Endothelial cell of umbilical vein (primary cell): ENCODE data around the gene CCHCR1. TPM values are rescaled to one million over a fixed set of nuclear protein-coding genes. Genes with fewer than 3 reads are reported as not detected.

Experiments
- BruUV-seq: library from RNA; stranded (reverse); fragments of 400-500 nt; replicated peaks from 2 replicates; lab custom pipeline; 2021; lab: Mats Ljungman, UMichigan
- CTCF ChIA-PET: fragments of 300-600, 350-600 bp; sonication (Branson Sonifier 250); formaldehyde crosslinking; loops from one replicate; lab custom pipeline; 2021; ENCODE audit warnings: antibody characterized with exemption, inconsistent platforms; lab: Charles Lee
- POLR2A ChIA-PET: fragments of 300-600, 350-600 bp; sonication (Branson Sonifier 250); formaldehyde crosslinking; loops from one replicate; lab custom pipeline; 2021; ENCODE audit warnings: antibody characterized with exemption, inconsistent platforms; lab: Charles Lee
- DNase-seq: peaks from one replicate; pipeline ENCODE4 v3.0.0-alpha.2; 2011; ENCODE audit warnings: low read depth, low spot score
- FAIRE-seq: peaks from 2 replicates; lab custom pipeline; 2011; peaks lifted over from hg19 to GRCh38; lab: Jason Lieb, UNC
- H2AFZ ChIP-seq: 2 replicates; pipeline ENCODE4 v1.6.0; 2012; ENCODE audit warnings: low read depth, low read length, control low read depth, inconsistent platforms
- H3K27ac ChIP-seq: 2 replicates; pipeline ENCODE4 v1.5.1; 2011; ENCODE audit warnings: low read depth, mild to moderate bottlenecking, control low read depth, low read length, moderate library complexity; ENCODE audit not compliant: insufficient read depth
- H3K27me3 ChIP-seq, 2 experiments: 2 replicates each; pipeline versions ENCODE4 v1.6.0 to v1.6.1; 2011; ENCODE audit warnings: low read length in 2 of 2, mixed read lengths in 1 of 2; ENCODE audit not compliant: control insufficient read depth in 2 of 2, insufficient read depth in 2 of 2
- H3K36me3 ChIP-seq, 2 experiments: 2 replicates in 1 of 2; 3 replicates in 1 of 2; pipeline ENCODE4 v1.5.1; 2011; ENCODE audit warnings: low read length in 2 of 2, mild to moderate bottlenecking in 1 of 2, moderate library complexity in 1 of 2; ENCODE audit not compliant: control insufficient read depth in 2 of 2, insufficient read depth in 2 of 2; ENCODE audit errors: extremely low read depth in 1 of 2
- H3K4me1 ChIP-seq: 3 replicates; pipeline ENCODE4 v1.5.1; 2011; ENCODE audit warnings: mild to moderate bottlenecking, low read length; ENCODE audit not compliant: control insufficient read depth, insufficient read depth; ENCODE audit errors: extremely low read depth
- H3K4me2 ChIP-seq: 2 replicates; pipeline ENCODE4 v1.6.1; 2011; ENCODE audit warnings: low read length, control low read depth, mixed read lengths; ENCODE audit not compliant: insufficient read depth
- H3K4me3 ChIP-seq, 3 experiments: fragments of 200-600 bp in 1 of 3; sonication (generic), shearing (Covaris generic) in 1 of 3; replicated peaks in 1 of 3; 2 replicates each; pipeline ENCODE4 v1.5.1; 2011 to 2016; ENCODE audit warnings: control low read depth in 3 of 3, low read length in 3 of 3, mild to moderate bottlenecking in 2 of 3, inconsistent platforms in 1 of 3, low read depth in 1 of 3, moderate library complexity in 1 of 3; ENCODE audit not compliant: insufficient read depth in 1 of 3
- H3K79me2 ChIP-seq: 2 replicates; pipeline ENCODE4 v1.6.0; 2012; ENCODE audit warnings: low read length, inconsistent platforms; ENCODE audit not compliant: control insufficient read depth, insufficient read depth
- H3K9ac ChIP-seq: replicated peaks from 2 replicates; pipeline ENCODE3; 2011; ENCODE audit warnings: low read length, control low read depth; ENCODE audit not compliant: insufficient read depth; ENCODE audit errors: extremely low read depth
- H3K9me1 ChIP-seq: replicated peaks from 3 replicates; pipeline ENCODE4 v1.6.0; 2011; ENCODE audit warnings: mild to moderate bottlenecking, low read length; ENCODE audit not compliant: control insufficient read depth, insufficient read depth; ENCODE audit errors: extremely low read depth
- H3K9me3 ChIP-seq: replicated peaks from 2 replicates; pipeline ENCODE4 v1.5.1; 2012; ENCODE audit warnings: low read length, inconsistent platforms; ENCODE audit not compliant: control insufficient read depth, insufficient read depth
- H4K20me1 ChIP-seq: replicated peaks from 2 replicates; pipeline ENCODE3; 2011; ENCODE audit warnings: mild to moderate bottlenecking, low read length; ENCODE audit not compliant: control insufficient read depth, insufficient read depth; ENCODE audit errors: extremely low read depth
- EZH2 ChIP-seq: IDR thresholded peaks from 2 replicates; pipeline ENCODE4 v1.6.1; 2012; ENCODE audit warnings: borderline replicate concordance, low read depth, mild to moderate bottlenecking, moderate library complexity, low read length, inconsistent platforms; ENCODE audit not compliant: severe bottlenecking
- FOS ChIP-seq: IDR thresholded peaks from 2 replicates; pipeline ENCODE4 v1.6.1; 2011; ENCODE audit warnings: mild to moderate bottlenecking, low read length, moderate library complexity, borderline replicate concordance; ENCODE audit not compliant: insufficient read depth
- GATA2 ChIP-seq: IDR thresholded peaks from 2 replicates; pipeline ENCODE4 v1.7.0; 2011; ENCODE audit warnings: low read depth, mild to moderate bottlenecking, moderate library complexity, mixed read lengths, low read length; ENCODE audit not compliant: insufficient read length, insufficient read depth
- JUN ChIP-seq: IDR thresholded peaks from 2 replicates; pipeline ENCODE4 v1.6.1; 2011; ENCODE audit warnings: borderline replicate concordance, low read depth; ENCODE audit not compliant: insufficient read length, insufficient read depth
- MYC ChIP-seq: IDR thresholded peaks from one replicate; pipeline ENCODE4 v1.6.1; 2011; ENCODE audit warnings: mild to moderate bottlenecking, low read depth, low read length
- POLR2A ChIP-seq: IDR thresholded peaks from 2 replicates; pipeline ENCODE4 v1.6.1; 2012; ENCODE audit warnings: low read depth, mild to moderate bottlenecking, control low read depth, low read length
- POLR2AphosphoS5 ChIP-seq: IDR thresholded peaks from 2 replicates; pipeline ENCODE4 v1.6.1; 2012; ENCODE audit warnings: low read depth, mild to moderate bottlenecking, control low read depth, low read length, moderate library complexity; ENCODE audit not compliant: insufficient read depth
- dilution Hi-C: fragments of 300-500 bp; cut with MboI; formaldehyde crosslinking; loops from one replicate; pipeline ENCODE4 v1.15.0; 2019; ENCODE audit warnings: low sequenced_read_pairs; ENCODE audit not compliant: extremely low pct_ligation_motif_present
- intact Hi-C: fragments of 100-400 bp; cut with micrococcal nuclease; formaldehyde crosslinking; loops from one replicate; pipeline ENCODE4 v1.10.0; 2022
- polyA plus RNA-seq, 4 experiments: library from polyadenylated mRNA; depleted of rRNA in 3 of 4; stranded (reverse) in 3 of 4; unstranded in 1 of 4; fragments of >200 nt; gene quantifications; 2 replicates each; pipeline versions ENCODE4 v1.2.1 to v1.2.3, GENCODE V29; 2011 to 2012; ENCODE audit warnings: missing spikeins in 1 of 4
- total RNA-seq: library from RNA; stranded (reverse); gene quantifications from 2 replicates; pipeline ENCODE4 v1.2.3, GENCODE V29; 2021
- TF ChIP-seq, protein P1 (sequence below): IDR thresholded peaks from 2 replicates; pipeline ENCODE4 v1.6.1; 2011; ENCODE audit not compliant: insufficient read depth, insufficient read length
- TF ChIP-seq, protein P2 (sequence below), 2 donors: IDR thresholded peaks; 1 replicate in 1 of 2; 2 replicates in 1 of 2; pipeline ENCODE4 v1.5.1; 2011; ENCODE audit warnings: low read length in 2 of 2, mild to moderate bottlenecking in 2 of 2, moderate library complexity in 2 of 2, control low read depth in 1 of 2, inconsistent platforms in 1 of 2, low read depth in 1 of 2; ENCODE audit not compliant: insufficient read depth in 1 of 2; ENCODE audit errors: extremely low read depth in 1 of 2

The CCHCR1 gene
- total and polyA plus RNA-seq, 2 donors (not counting 3 experiments of a cell fraction or from before 2014, with no cell fraction given), result 12.8 to 23.2 TPM

GRCh38 chr6:31144296-31144969 lies 13.2 kb downstream of the CCHCR1 start:
- FAIRE-seq, result no peak
- intact Hi-C loops, result no loop called here
- Histone ChIP-seq H3K9me1 (no peaks in the 10 kb centered on the region), H3K4me3 (no peak overlapping the region), H3K4me2 (no peak overlapping the region), H4K20me1 (no peaks in the 10 kb centered on the region), H3K36me3 (peaks cover 0 to 11% of the 10 kb centered on the region in 2 experiments), H2AFZ (no peak overlapping the region), H3K9ac (no peak overlapping the region), H3K27ac (no peak overlapping the region), H3K79me2 (no peaks in the 10 kb centered on the region), H3K9me3 (no peaks in the 10 kb centered on the region), H3K27me3 (no peaks in the 10 kb centered on the region), H3K4me1 (peaks cover 7% of the 10 kb centered on the region)
- dilution Hi-C loops, result no loop called here
- ChIA-PET CTCF (interaction anchor here (1.6 kb wide), 1 partner anchor 48 kb away, joined by 6 read pairs; no protein-coding TSS in a partner anchor), POLR2A (interaction anchor here (0.6 kb wide), 1 partner anchor 47 kb away, joined by 5 read pairs; no protein-coding TSS in a partner anchor)
- no TSS peak for BruUV-seq
- DNase-seq, result no peak
- TF ChIP-seq, protein P1, sequence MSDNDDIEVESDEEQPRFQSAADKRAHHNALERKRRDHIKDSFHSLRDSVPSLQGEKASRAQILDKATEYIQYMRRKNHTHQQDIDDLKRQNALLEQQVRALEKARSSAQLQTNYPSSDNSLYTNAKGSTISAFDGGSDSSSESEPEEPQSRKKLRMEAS, result no peak
- TF ChIP-seq JUN (no peak), FOS (no peak), POLR2A (no peak), MYC (no peak), EZH2 (no peak), POLR2AphosphoS5 (no peak), GATA2 (no peak)
- TF ChIP-seq, protein P2, sequence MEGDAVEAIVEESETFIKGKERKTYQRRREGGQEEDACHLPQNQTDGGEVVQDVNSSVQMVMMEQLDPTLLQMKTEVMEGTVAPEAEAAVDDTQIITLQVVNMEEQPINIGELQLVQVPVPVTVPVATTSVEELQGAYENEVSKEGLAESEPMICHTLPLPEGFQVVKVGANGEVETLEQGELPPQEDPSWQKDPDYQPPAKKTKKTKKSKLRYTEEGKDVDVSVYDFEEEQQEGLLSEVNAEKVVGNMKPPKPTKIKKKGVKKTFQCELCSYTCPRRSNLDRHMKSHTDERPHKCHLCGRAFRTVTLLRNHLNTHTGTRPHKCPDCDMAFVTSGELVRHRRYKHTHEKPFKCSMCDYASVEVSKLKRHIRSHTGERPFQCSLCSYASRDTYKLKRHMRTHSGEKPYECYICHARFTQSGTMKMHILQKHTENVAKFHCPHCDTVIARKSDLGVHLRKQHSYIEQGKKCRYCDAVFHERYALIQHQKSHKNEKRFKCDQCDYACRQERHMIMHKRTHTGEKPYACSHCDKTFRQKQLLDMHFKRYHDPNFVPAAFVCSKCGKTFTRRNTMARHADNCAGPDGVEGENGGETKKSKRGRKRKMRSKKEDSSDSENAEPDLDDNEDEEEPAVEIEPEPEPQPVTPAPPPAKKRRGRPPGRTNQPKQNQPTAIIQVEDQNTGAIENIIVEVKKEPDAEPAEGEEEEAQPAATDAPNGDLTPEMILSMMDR (IDR thresholded peaks at IDR 0.05; ENCODE audit: extremely low read depth in 1 of 2, insufficient read depth in 1 of 2, low read depth in 1 of 2, low read length in 2 of 2), result no peak
